ENCODE data around the gene PLCH1. TPM values are rescaled to one million over a fixed set of nuclear protein-coding genes. Genes with fewer than 3 reads are reported as not detected.

Gene PLCH1
- total and polyA plus RNA-seq, 9 of the 15 experiments (the other 6 are each of a cell fraction or from before 2014, with no cell fraction given), result 0.17 to 0.62 (median 0.40) TPM

DNA sequence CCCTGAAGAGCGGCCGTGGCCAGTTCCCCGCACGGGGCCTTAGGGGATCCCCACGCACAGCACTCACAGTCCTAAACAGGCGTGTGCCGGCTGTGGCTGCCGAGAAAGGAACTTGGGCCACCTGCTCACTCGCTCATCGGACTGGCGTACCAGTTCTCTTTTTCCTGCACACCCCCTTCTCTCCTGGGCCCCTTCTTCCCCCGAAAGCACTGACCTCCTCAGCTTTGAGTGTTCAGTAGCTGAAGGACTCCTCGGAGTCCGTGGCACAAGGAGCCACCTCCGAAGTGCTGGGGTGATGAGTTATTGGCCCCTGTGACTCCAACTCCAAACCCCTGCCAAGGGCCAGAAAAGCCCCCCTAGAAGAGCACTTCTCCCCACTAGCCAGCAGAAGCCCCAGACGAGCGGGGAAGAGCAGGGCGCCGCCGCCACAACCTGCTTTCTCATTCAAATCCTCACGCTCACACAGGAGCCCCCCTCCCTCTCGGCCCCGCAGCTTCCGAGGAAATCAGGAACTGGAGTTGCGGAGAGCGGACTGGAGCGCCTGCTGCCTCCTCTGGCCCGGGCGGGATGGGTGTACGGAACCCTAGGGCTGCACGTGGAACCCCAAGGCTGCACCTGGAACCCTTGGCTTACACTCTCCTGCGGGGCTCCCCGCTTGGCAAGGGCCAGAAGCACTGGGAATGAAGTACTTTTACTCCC lies at the start of gene PLCH1 (continued):
- TF ChIP-seq SRSF9 (IDR thresholded peaks at IDR 0.05; ENCODE audit: borderline replicate concordance, low read depth, low read length), result no peak
- peak; percentile 18; the same call in 1 of the 2 replicates for TF ChIP-seq GATA2 (CRISPR knock-in tag; IDR thresholded peaks at IDR 0.05)
- TF ChIP-seq TEAD4 (IDR thresholded peaks at IDR 0.05; ENCODE audit: low read length), result no peak
- no peak for TF ChIP-seq TEAD4 (CRISPR knock-in tag; IDR thresholded peaks at IDR 0.05; ENCODE audit: borderline replicate concordance)
- no peak for TF ChIP-seq ZEB2 (IDR thresholded peaks at IDR 0.05)
- TF ChIP-seq, protein P1, sequence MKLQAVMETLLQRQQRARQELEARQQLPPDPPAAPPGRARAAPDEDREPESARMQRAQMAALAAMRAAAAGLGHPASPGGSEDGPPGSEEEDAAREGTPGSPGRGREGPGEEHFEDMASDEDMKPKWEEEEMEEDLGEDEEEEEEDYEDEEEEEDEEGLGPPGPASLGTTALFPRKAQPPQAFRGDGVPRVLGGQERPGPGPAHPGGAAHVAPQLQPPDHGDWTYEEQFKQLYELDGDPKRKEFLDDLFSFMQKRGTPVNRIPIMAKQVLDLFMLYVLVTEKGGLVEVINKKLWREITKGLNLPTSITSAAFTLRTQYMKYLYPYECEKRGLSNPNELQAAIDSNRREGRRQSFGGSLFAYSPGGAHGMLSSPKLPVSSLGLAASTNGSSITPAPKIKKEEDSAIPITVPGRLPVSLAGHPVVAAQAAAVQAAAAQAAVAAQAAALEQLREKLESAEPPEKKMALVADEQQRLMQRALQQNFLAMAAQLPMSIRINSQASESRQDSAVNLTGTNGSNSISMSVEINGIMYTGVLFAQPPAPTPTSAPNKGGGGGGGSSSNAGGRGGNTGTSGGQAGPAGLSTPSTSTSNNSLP (IDR thresholded peaks at IDR 0.05; ENCODE audit: borderline replicate concordance, low read depth, low read length), result no peak
- TF ChIP-seq, protein P2, sequence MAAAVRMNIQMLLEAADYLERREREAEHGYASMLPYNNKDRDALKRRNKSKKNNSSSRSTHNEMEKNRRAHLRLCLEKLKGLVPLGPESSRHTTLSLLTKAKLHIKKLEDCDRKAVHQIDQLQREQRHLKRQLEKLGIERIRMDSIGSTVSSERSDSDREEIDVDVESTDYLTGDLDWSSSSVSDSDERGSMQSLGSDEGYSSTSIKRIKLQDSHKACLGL (CRISPR knock-in tag; IDR thresholded peaks at IDR 0.05; ENCODE audit: borderline replicate concordance, poor library complexity, severe bottlenecking), result no peak
- TF ChIP-seq, protein P3, sequence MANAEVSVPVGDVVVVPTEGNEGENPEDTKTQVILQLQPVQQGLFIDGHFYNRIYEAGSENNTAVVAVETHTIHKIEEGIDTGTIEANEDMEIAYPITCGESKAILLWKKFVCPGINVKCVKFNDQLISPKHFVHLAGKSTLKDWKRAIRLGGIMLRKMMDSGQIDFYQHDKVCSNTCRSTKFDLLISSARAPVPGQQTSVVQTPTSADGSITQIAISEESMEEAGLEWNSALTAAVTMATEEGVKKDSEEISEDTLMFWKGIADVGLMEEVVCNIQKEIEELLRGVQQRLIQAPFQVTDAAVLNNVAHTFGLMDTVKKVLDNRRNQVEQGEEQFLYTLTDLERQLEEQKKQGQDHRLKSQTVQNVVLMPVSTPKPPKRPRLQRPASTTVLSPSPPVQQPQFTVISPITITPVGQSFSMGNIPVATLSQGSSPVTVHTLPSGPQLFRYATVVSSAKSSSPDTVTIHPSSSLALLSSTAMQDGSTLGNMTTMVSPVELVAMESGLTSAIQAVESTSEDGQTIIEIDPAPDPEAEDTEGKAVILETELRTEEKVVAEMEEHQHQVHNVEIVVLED (CRISPR knock-in tag; IDR thresholded peaks at IDR 0.05), result no peak
- TF ChIP-seq, protein P4, sequence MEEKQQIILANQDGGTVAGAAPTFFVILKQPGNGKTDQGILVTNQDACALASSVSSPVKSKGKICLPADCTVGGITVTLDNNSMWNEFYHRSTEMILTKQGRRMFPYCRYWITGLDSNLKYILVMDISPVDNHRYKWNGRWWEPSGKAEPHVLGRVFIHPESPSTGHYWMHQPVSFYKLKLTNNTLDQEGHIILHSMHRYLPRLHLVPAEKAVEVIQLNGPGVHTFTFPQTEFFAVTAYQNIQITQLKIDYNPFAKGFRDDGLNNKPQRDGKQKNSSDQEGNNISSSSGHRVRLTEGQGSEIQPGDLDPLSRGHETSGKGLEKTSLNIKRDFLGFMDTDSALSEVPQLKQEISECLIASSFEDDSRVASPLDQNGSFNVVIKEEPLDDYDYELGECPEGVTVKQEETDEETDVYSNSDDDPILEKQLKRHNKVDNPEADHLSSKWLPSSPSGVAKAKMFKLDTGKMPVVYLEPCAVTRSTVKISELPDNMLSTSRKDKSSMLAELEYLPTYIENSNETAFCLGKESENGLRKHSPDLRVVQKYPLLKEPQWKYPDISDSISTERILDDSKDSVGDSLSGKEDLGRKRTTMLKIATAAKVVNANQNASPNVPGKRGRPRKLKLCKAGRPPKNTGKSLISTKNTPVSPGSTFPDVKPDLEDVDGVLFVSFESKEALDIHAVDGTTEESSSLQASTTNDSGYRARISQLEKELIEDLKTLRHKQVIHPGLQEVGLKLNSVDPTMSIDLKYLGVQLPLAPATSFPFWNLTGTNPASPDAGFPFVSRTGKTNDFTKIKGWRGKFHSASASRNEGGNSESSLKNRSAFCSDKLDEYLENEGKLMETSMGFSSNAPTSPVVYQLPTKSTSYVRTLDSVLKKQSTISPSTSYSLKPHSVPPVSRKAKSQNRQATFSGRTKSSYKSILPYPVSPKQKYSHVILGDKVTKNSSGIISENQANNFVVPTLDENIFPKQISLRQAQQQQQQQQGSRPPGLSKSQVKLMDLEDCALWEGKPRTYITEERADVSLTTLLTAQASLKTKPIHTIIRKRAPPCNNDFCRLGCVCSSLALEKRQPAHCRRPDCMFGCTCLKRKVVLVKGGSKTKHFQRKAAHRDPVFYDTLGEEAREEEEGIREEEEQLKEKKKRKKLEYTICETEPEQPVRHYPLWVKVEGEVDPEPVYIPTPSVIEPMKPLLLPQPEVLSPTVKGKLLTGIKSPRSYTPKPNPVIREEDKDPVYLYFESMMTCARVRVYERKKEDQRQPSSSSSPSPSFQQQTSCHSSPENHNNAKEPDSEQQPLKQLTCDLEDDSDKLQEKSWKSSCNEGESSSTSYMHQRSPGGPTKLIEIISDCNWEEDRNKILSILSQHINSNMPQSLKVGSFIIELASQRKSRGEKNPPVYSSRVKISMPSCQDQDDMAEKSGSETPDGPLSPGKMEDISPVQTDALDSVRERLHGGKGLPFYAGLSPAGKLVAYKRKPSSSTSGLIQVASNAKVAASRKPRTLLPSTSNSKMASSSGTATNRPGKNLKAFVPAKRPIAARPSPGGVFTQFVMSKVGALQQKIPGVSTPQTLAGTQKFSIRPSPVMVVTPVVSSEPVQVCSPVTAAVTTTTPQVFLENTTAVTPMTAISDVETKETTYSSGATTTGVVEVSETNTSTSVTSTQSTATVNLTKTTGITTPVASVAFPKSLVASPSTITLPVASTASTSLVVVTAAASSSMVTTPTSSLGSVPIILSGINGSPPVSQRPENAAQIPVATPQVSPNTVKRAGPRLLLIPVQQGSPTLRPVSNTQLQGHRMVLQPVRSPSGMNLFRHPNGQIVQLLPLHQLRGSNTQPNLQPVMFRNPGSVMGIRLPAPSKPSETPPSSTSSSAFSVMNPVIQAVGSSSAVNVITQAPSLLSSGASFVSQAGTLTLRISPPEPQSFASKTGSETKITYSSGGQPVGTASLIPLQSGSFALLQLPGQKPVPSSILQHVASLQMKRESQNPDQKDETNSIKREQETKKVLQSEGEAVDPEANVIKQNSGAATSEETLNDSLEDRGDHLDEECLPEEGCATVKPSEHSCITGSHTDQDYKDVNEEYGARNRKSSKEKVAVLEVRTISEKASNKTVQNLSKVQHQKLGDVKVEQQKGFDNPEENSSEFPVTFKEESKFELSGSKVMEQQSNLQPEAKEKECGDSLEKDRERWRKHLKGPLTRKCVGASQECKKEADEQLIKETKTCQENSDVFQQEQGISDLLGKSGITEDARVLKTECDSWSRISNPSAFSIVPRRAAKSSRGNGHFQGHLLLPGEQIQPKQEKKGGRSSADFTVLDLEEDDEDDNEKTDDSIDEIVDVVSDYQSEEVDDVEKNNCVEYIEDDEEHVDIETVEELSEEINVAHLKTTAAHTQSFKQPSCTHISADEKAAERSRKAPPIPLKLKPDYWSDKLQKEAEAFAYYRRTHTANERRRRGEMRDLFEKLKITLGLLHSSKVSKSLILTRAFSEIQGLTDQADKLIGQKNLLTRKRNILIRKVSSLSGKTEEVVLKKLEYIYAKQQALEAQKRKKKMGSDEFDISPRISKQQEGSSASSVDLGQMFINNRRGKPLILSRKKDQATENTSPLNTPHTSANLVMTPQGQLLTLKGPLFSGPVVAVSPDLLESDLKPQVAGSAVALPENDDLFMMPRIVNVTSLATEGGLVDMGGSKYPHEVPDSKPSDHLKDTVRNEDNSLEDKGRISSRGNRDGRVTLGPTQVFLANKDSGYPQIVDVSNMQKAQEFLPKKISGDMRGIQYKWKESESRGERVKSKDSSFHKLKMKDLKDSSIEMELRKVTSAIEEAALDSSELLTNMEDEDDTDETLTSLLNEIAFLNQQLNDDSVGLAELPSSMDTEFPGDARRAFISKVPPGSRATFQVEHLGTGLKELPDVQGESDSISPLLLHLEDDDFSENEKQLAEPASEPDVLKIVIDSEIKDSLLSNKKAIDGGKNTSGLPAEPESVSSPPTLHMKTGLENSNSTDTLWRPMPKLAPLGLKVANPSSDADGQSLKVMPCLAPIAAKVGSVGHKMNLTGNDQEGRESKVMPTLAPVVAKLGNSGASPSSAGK (IDR thresholded peaks at IDR 0.05), result peak; percentile 26; the same call in 1 of the 2 replicates
- TF ChIP-seq HDAC1 (IDR thresholded peaks at IDR 0.05), result no peak
- peak; percentile 86 to 99 for TF ChIP-seq MAZ (CRISPR knock-in tag; conservative IDR thresholded peaks at IDR 0.05 in 1 of 2, IDR thresholded peaks at IDR 0.05 in 1 of 2)
- no peak for TF ChIP-seq ZNF174 (CRISPR knock-in tag; IDR thresholded peaks at IDR 0.05)

Data from K562 (cell line).